Measurements from ENCODE around the gene RPUSD1. TPM values are rescaled to one million over a fixed set of nuclear protein-coding genes. Genes with fewer than 3 reads are reported as not detected.
"Not testable (repeated sequence)": the region's sequence is repeated elsewhere in the genome, so short reads cannot be mapped to it uniquely, and the experiment has no call there.

RPUSD1 gene
- polyA plus RNA-seq, 1 donor: 10.3 TPM

GRCh38 chr16:766008-766819, 22.0 kb downstream of the RPUSD1 start:
- DNase-seq (ENCODE audit: low read depth): no peak

GRCh38 chr16:765488-765865, 22.7 kb downstream of the RPUSD1 start:
- no peak for DNase-seq (ENCODE audit: low read depth)

GRCh38 chr16:764848-765487, 23.2 kb downstream of the RPUSD1 start:
- DNase-seq (ENCODE audit: low read depth): no peak

- no peak for DNase-seq (ENCODE audit: low read depth)
Observed at GRCh38 chr16:764184-764750, 23.9 kb downstream of the RPUSD1 start.

- DNase-seq (ENCODE audit: low read depth): no peak
Observed at GRCh38 chr16:763369-764183, 24.6 kb downstream of the RPUSD1 start.

- DNase-seq (ENCODE audit: low read depth): no peak
Observed at GRCh38 chr16:762595-763268, 25.4 kb downstream of the RPUSD1 start.

- DNase-seq (ENCODE audit: low read depth): no peak
Observed at GRCh38 chr16:761625-762513, 26.3 kb downstream of the RPUSD1 start.

GRCh38 chr16:760545-761343, 27.4 kb downstream of the RPUSD1 start, which contains the start of gene MSLN:
Gene MSLN, plus strand, starts transcription at chr16:760734. Its CDS starts 1,947 bp downstream, at chr16:762681.
- no peak for DNase-seq (ENCODE audit: low read depth)

- no peak for DNase-seq (ENCODE audit: low read depth)
Observed at GRCh38 chr16:760065-760464, 28.1 kb downstream of the RPUSD1 start.

- no peak for DNase-seq (ENCODE audit: low read depth)
Observed at GRCh38 chr16:759110-759910, 28.9 kb downstream of the RPUSD1 start.

GRCh38 chr16:756428-756827, 31.8 kb downstream of the RPUSD1 start:
- DNase-seq (ENCODE audit: low read depth): no peak

- DNase-seq (ENCODE audit: low read depth): peak; percentile 2
Observed at GRCh38 chr16:754656-755055, 33.5 kb downstream of the RPUSD1 start.

GRCh38 chr16:754121-754607, 34.0 kb downstream of the RPUSD1 start:
- not testable (repeated sequence) for DNase-seq (ENCODE audit: low read depth)

GRCh38 chr16:752007-752312, 36.2 kb downstream of the RPUSD1 start:
- DNase-seq (ENCODE audit: low read depth): no peak

- no peak for DNase-seq (ENCODE audit: low read depth)
Observed at GRCh38 chr16:751152-752006, 36.8 kb downstream of the RPUSD1 start.

- no peak for DNase-seq (ENCODE audit: low read depth)
Observed at GRCh38 chr16:750485-750884, 37.7 kb downstream of the RPUSD1 start.

GRCh38 chr16:749010-749409, 39.2 kb downstream of the RPUSD1 start:
- no peak for DNase-seq (ENCODE audit: low read depth)
